ENCODE data around the gene SLC6A8. TPM values are rescaled to one million over a fixed set of nuclear protein-coding genes. Genes with fewer than 3 reads are reported as not detected.
"Not testable (repeated sequence)": the region's sequence is repeated elsewhere in the genome, so short reads cannot be mapped to it uniquely, and the experiment has no call there.

Gene SLC6A8
- polyA plus RNA-seq, 1 donor, result 56.6 TPM

DNA sequence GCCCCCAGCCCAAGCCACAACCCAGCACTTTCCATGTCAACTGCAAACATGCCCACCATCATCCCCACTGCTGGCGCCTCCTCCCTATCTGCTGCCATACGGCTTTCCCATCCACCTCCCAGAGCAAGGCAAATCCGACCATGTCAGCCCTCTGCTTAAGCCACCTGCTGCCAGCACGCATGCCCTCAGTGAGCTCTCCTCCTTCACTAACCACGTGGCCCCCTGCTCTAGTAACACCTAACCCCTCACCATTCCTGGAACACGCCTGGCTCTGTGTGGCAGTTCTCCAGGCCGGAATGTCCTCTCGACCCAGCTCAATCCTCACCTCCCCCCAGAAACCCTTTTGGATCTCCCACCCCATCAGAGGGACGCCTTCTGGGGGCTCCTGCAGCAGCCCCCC, 19.1 kb downstream of the SLC6A8 start:
- no peak for DNase-seq

DNA sequence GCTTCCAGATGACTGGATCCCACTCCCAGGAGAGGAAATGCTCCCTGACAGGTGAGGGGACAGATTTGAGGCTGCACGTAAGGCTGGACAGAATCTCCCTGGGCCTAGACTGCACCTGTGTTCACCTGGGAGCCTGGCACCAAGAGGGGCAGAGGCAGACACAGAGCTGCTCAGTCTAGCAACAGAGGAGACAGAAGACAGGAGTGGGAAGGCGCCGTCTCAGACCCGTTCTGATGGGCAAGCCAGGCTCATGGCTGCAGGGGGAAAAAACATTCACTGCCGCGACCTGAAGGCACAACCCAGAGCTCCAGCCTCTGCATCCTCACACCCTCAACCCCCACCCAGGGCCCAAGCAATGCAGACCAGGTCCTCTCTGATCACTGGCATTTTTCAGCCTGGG, 19.7 kb downstream of the SLC6A8 start:
- DNase-seq, result no peak

DNA sequence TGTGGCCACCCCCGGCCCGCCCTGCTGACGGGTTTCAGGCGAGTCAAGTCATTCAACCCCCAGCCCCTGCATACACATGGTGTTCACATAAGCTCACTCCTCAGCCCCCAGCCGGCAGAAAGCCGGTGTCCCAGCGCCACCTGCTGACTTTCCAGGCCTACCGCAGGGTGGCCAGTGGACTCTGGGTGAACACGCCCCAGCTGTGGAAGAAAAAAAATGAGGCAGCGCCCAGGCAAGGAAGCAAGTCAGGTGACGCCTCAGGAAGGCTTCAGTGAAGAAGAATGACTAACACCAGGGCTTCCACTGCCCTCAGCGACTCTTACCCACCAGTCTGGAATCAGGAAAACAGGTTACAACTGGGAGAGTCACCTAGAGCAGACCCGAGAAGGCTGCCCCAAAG, 20.7 kb downstream of the SLC6A8 start:
- DNase-seq, result peak; percentile 63

DNA sequence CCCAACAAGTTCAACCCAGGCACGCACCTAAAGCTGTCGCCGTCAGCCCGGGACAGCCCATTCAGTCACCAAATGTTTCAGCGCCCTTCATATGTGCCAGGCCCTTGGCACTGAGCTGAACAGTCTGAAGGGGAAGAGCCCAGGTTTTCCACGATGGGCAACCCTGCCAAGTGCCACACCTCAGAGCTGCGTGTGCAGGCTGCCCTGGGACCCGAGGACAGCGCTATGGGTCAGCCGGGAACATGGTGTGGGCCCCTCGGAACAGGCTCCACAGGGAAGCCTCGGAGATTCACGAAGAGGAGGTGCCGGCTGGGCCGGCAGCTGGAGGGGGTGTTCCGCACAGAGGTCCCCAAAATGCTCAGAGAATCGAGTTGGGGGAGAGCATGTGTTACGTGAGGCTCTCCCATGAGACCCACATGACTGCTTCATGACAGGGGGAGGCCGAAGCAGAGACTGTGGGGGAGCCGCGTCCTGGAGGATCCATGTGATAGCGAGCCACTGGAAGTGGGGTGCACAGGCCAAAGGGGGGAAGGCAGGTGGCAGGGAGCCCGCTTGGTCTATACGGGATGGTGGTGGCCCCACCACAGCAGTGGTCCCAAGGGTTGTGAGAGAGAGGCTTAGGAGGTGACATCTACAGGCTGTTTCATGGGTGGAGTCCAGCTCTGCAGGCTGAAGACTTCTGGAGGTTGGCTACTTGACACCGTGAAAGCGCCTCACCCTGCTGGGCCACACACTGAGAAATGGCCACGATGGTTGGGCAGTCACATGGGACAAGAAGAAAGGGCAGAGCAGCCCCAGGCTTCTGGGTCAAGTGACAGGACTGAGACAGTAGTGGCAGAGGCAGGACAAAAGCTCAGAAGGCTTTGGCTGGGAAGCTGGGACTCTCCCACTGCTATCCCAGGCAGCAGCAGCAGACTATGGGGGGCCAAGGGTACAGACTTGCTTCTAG, 22.3 kb downstream of the SLC6A8 start:
- DNase-seq, result no peak

DNA sequence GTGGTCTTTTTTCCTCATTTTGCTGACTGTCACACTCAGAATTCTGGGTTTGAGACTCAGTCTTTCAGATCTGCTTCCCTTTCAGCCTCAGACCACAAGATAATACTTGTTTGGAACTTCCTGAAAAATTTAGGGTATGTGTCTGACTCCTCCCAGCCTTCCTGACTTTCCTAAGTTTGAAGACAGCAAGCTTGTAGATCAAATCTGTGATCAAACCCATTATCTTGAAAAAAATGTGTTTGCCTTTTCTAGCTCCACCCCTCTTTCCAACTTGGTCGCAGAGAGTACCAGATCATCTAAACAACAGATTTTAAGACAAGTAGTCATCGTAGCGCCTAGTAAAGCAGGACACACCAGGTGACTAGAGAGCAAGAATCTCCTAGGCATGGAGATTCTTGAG, 26.5 kb downstream of the SLC6A8 start:
- no peak for DNase-seq

DNA sequence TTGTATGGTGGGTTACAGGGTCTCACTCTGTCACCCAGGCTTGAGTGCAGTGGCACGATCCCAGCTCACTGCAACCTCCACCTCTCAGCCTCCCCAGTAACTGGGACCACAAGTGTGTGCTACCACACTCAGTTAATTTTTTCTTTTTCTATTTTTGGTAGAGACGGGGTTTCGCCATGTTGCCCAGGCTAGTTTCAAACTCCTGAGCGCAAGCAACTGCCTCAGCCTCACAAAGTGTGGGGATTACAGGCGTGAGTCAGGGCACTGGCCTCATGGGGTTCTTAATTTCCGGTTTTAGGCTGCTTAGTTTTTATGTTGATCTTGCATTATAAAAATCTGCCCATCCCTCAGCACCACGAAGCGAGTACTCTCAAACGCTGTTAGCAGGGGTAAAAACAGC, 29.7 kb downstream of the SLC6A8 start:
- no peak for DNase-seq

DNA sequence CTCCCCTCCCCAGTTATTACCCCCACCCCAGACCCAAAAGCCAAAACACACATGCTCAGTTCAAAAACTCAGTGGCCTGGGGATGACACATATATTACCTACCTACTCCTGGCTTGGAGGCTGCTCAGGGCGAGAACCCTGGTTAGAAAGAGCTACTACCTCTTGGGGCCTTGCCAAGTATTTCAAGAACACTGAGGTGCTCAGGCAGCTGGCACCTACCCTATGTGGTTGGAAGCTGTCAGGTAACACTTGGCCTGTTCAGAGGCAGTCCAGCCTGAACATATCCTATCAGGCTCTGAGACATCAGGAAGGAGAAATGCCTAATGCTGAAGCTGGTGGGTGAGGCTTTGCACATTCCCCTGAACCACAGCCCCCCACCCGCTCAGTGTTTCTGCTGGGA, 31.5 kb downstream of the SLC6A8 start:
- no peak for DNase-seq

DNA sequence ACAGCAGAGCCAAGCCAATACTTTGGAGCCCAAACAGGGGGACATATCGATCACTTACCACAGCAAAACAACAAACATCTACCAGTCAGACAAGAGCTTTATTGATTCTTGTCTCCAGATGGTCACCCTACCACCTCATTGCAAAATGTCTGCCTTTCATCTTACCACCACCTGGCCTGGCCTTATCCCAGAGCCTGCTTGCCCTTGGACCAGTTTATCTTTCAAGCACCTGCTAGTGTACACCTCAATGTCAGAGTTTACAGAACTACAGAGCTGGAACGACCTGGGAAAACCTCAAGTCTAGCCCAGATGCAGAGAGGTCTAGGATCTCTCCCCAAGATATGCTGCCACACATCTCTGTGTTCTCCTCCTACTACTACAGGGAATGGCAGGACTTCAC, 32.0 kb downstream of the SLC6A8 start:
- DNase-seq, result no peak

DNA sequence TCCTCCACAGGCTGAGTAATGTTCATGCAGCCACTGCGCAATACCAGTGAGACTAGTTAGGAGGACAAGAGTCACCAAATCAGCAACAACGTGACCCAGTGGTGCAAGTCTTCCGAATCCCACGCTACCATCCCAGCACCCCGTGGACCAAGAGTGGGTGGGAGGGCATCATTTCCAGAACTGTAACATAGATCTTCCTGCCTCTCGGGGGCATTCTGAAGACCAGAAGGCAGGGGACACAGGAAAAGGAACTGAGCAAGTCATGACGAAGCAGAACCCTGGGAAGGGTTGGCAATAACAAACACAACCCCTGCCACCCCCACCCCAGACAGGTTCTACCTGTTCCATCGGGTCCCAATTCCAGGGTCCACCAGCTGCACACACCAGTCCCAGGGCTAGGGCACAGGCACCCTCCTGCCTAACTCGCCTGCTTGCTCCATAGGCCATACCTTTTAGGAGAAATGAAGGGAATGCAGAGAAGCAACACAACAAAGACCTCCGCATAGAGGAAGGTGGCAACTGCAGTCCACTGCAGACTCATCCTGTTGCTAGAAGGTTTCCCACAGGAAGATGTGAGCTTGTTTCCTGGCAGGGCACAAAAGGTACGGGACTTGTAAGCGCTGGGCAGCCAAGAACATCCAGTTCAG, 35.1 kb downstream of the SLC6A8 start:
- DNase-seq, result no peak

DNA sequence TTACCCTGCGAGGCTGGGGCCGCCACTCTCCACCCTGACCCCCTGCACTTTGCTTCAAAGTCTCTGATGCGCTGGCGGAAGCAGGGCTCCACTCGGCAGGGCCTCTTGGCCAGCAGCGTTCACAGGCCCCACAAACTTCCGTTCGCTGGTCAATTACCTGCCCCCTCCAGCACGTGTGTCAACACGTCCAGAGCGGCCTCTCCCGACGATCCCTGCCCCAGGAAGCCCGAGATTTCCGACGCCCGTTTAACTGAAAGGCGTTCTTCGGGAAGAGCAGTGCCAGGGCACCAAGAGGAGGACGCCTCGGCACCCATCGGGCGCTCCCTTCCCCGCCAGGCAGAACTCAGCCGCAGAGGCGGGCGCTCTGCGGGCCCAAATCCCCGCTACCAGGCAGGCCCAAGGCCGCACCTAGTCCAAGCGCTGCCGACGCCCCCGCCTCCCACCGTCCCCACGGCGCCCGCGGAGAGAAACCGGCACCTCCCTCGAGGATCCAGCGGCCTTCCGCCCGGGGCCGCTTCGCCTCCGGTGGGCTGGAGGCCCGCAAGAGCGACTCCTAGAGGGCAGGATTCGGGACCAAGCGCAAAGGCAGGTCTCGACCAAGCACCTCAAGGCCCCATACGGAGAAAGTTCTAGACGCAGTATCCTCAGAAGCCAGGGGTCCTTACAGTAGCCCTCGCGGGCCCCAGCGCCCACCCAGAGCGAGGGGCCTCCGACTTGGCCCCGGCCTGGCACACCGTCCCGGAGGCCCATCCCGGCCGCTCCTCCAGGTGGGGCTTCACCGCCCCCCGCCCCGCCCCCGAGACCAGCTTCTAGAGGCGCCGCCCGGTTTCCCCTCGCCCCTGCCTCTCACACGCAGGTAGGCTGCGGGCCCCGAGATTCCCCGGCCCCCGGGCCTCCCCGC, 35.9 kb downstream of the SLC6A8 start:
- DNase-seq, result no peak

DNA sequence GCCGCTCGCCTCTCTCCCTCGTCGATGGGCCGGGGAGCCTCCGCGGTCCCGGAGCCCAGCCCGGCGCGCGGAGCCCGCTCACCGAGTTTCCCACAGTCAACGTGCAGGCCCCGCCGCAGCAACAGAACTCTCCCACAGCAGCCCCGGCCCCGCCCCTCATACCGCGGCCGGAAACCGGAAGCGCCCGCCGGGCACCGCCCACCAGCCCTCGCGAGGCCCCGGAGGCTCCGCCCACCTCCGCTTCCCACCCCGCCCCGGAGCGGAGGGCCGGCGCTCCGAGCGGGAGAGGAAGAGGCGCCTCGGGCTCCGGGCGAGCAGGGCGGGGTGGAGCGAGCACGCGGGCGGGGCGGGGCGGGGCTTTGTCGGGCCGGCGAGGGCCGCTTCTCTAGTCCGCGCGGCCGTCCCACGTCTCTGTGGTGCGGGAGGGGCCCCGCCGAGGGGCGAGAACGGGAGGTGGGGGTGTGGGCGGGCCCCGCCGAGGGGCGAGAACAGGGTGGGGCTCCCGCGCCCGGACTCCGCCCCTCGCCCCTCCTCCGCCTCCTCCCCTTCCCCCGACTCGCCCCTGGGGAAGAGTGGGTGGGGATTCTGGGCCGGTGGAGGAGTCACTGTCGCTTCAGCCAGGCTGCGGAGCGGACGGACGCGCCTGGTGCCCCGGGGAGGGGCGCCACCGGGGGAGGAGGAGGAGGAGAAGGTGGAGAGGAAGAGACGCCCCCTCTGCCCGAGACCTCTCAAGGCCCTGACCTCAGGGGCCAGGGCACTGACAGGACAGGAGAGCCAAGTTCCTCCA, 36.7 kb downstream of the SLC6A8 start, which contains the start of the genes ABCD1 and BCAP31:
ABCD1 (plus strand) TSS at position 605 of the 787 bp plus-strand sequence. CDS start 411 bp downstream, outside the sequence.
BCAP31 (minus strand) TSS at position 136 of the 787 bp plus-strand sequence. CDS start 1,143 bp downstream, outside the sequence.
- DNase-seq, result peak; percentile 83

DNA sequence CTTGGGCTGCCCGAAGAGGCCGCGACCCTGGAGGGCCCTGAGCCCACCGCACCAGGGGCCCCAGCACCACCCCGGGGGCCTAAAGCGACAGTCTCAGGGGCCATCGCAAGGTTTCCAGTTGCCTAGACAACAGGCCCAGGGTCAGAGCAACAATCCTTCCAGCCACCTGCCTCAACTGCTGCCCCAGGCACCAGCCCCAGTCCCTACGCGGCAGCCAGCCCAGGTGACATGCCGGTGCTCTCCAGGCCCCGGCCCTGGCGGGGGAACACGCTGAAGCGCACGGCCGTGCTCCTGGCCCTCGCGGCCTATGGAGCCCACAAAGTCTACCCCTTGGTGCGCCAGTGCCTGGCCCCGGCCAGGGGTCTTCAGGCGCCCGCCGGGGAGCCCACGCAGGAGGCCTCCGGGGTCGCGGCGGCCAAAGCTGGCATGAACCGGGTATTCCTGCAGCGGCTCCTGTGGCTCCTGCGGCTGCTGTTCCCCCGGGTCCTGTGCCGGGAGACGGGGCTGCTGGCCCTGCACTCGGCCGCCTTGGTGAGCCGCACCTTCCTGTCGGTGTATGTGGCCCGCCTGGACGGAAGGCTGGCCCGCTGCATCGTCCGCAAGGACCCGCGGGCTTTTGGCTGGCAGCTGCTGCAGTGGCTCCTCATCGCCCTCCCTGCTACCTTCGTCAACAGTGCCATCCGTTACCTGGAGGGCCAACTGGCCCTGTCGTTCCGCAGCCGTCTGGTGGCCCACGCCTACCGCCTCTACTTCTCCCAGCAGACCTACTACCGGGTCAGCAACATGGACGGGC, 37.5 kb downstream of the SLC6A8 start:
- DNase-seq, result no peak

DNA sequence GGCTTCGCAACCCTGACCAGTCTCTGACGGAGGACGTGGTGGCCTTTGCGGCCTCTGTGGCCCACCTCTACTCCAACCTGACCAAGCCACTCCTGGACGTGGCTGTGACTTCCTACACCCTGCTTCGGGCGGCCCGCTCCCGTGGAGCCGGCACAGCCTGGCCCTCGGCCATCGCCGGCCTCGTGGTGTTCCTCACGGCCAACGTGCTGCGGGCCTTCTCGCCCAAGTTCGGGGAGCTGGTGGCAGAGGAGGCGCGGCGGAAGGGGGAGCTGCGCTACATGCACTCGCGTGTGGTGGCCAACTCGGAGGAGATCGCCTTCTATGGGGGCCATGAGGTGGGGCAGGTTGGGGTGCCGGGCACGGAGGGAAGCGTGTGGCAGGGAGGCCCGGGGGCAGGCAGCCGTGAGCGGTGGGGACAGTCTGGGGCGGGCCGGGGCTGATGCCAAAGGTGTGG, 38.1 kb downstream of the SLC6A8 start:
- DNase-seq, result no peak

DNA sequence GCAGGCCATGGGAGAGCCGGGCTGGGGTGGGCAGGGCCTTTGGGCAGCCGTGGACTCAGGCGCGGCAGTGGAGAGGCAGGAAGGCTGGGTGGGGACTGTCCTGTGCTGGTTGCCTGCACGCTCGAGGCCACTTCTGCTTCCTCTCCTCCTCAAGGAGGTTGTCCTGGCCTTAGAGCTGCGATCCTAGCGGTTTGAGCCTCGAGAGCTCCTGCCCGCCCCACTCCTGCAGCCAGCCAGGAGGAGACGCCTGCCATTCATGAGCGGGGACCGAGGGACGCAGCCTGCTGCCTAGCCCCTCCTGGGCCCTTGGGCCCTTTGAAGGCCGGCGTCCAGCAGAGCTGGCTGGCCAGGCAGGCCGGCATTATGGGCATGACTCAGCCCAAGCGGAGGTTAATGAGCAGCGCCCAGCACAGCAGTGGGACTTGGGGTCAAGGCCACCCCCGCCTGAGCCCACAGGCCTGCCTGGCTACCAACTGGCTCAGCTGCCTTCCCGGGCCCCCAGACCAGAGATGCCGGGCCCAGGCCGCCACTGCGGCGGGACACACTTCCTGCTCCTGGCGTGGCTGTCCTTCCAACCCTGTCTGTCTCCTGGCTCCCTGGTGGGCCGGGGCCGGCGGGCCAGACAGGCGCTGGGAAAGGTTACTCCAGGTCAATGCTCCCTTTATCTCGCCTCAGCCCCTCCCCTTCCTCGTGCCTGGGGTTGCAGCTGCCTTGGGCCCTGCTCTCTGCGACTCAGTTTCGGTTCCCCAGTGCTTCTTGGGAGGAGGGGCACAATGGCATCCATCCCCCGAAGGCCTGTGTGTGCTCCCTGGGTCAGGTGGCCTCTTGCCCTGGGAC, 38.8 kb downstream of the SLC6A8 start:
- no peak for DNase-seq

DNA sequence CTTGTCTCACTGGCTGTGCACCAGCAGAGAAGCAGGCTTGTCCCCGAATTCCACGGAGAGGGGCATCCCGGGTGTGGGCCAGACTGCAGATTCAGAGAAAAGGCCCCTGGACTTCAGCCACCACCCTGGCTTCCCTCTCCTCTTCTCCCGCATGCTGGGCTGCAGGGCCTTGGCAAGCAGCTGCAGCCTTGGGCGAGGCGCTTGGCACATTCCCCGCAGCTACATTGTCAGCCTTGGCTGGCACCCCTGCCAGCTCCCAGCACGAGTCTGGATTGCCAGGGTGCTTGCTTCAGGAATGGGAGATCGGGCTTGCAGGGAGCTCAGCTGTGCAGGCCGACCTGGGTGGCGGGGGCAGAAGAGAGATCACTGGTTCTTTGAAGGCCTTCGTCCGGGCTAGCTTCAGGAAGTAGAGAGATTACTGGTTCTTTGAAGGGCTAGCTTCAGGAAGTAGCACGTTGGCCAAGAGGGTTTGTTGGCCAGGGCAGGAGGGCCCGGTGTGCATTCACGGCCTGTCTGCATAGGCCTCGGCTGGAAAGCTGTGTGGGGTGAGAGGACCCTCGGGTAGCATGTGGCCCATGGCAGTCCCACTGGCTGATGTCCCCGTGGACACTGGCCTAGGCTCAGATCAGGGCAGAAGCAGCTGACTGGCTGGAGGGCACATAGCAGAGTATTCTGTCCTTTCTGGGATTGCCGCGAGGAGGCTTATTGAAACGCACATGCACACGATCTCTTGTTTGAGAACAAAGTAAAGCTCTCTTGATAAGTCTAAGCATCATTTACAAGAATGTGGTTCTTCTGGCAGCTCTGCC, 39.6 kb downstream of the SLC6A8 start:
- no peak for DNase-seq

DNA sequence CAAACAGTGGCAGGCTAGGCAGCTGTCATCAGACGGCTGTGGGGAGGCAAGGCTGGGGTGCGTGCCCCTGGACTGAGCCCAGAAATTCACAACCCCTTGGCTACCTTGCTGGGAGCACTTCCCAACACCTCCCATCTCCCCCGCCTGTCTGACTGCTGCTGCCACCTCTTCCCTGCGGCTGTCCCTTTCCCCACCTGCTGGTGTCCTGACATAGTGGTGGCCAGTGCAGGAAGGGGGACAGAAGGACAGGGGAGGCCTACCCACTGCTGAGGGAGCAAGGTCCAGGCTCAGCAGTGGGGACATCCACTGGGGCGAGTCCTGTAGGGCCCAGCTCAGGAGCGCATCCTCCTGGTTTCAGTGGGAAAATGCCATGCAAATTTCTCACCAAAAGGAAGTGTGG, 40.4 kb downstream of the SLC6A8 start:
- DNase-seq, result no peak

DNA sequence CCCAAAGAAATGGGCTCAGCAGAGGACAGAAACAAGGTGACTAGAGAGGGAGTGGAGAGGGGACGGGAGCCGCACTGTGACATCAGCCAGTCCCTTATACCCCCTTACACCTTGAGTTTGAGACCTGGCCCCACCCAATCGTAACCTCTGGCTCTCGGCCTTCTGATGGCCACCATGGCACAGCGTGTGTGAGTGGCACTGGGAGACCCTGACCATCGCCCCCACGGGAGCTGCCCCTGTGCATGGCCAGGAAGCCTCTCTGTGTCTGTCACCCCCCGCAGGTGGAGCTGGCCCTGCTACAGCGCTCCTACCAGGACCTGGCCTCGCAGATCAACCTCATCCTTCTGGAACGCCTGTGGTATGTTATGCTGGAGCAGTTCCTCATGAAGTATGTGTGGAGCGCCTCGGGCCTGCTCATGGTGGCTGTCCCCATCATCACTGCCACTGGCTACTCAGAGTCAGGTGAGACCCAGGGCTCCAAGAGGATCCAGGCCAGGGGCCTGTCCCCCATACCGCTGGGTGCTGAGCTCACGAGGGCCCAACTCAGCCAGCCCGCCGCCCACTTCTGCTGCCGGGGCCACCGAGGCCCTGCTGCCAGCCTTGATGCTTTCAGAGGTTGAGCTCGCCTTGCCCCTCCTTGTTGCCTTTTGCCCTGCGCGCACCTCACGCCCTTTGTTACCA, 41.4 kb downstream of the SLC6A8 start:
- DNase-seq, result no peak

DNA sequence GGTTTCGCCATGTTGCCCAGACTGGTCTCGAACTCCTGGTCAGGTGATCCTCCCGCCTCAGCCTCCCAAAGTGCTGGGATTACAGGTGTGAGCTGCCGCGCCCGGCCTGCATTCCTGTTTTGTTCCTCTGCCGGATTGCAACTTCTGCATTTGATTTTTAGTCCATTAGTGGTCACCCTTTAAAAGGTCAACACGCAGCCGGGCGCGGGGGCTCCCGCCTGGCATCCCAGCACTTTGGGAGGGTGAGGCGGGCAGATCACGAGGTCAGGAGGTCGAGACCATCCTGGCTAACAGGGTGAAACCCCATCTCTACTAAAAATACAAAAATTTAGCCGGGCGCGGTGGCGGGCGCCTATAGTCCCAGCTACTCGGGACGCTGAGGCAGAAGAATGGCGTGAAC, 42.4 kb downstream of the SLC6A8 start:
- DNase-seq, result not testable (repeated sequence)

Measured in left kidney (tissue), 2 donors.